ENCODE results near the gene LDLRAD3. TPM values are rescaled to one million over a fixed set of nuclear protein-coding genes. Genes with fewer than 3 reads are reported as not detected.

The LDLRAD3 gene
- total and polyA plus RNA-seq, 4 experiments from 2014 or later, result not detected

DNA sequence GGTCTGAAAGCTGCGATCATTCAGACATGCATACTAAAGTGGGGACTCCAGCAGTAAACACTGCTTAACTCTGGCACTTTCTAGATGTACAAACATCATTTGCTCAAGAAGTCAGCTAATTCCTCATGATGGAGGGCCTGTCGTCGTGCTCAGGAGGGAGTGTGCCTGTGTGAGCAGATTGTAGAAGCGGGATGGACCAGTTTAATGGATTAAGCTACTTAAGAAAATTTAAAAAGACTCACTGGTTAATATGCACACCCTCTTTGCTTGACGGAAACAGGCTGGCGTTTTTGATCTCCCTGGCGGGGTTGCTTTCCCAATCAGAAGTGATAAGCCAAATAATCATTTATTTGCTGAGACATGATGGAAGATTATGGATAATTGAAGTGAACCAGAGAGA is 79.0 kb downstream of the LDLRAD3 start:
- no peaks in the 10 kb centered on the region for H3K36me3 ChIP-seq (ENCODE audit: insufficient read depth, low read length)
- H3K27ac ChIP-seq (ENCODE audit: low read depth, low read length), result no peak overlapping the region
- H3K4me1 ChIP-seq (ENCODE audit: insufficient read depth, low read length), result no peaks in the 10 kb centered on the region
- Mint-ChIP-seq H3K4me3 (no peak overlapping the region), H3K4me1 (no peaks in the 10 kb centered on the region), H3K27ac (no peak overlapping the region), H3K36me3 (no peaks in the 10 kb centered on the region), H3K27me3 (peaks cover 4 to 6% of the 10 kb centered on the region in 2 donors), H3K9me3 (peaks cover 0 to 1% (median 0%) of the 10 kb centered on the region in 8 donors)
- no peak overlapping the region for H3K4me3 ChIP-seq (ENCODE audit: low read length in 2 of 2)
- no peak for DNase-seq
- CTCF ChIA-PET (ENCODE audit: partially characterized antibody), result interaction anchor here (0.6 to 1.3 kb wide), 2 partner anchors 9 to 398 kb away, joined by 3 read pairs; no protein-coding TSS in a partner anchor
- no peaks in the 10 kb centered on the region for H3K27me3 ChIP-seq (ENCODE audit: insufficient read depth, low read length)
- intact Hi-C loops (cut with micrococcal nuclease), result no loop called here
- POLR2A ChIA-PET (ENCODE audit: partially characterized antibody), result no interaction called here
- H3K9me3 ChIP-seq (ENCODE audit: control insufficient read depth in 1 of 2, low read length in 2 of 2), result no peaks in the 10 kb centered on the region

DNA sequence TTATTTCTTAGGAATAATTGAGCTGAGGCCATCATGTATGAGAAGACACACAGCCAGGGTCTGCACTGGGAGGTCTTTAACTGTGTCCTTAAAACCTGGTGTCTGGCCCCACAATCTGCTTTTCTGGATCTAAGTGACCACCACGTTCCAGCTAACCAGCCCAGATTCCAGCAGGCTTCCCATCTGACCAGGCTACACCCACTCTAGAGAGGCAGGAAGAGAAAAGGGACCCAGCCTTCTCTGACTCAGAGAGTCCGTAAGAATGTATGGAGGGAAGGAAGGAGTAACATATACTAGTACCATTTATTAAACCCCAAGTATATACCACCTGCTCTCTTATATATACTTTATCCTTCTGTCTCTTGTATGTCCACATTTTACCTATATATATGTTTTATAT is 80.1 kb downstream of the LDLRAD3 start:
- CTCF ChIA-PET (ENCODE audit: partially characterized antibody), result no interaction called here
- H3K4me3 Mint-ChIP-seq, result peak overlapping the region in 1 of 8 donors; percentile 30

DNA sequence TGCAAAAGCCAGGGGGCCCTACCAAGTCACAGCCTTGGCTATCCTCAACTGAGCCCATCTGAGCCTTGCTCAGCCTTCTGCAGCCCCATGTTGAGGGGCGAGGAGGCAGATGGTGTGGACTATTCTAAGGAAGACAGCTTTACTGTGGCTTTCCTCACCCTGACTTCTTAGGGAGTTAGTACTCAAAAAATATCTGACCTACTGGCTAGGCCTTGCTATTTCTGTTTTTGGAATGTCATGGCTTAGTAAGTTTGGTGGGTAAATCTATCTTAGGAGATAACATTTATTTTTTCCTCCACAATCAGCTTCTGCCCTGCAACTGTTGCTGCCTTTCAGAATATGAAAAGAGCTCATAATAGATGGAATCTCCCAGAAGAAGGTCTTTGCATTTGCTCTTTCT is 80.9 kb downstream of the LDLRAD3 start:
- Mint-ChIP-seq H3K27me3 (peaks cover 4% of the 10 kb centered on the region in 2 donors), H3K4me1 (no peaks in the 10 kb centered on the region), H3K4me3 (no peak overlapping the region), H3K36me3 (no peaks in the 10 kb centered on the region), H3K27ac (no peak overlapping the region), H3K9me3 (peaks cover 0 to 1% (median 0%) of the 10 kb centered on the region in 8 donors)
- H3K4me3 ChIP-seq (ENCODE audit: low read length in 2 of 2), result no peak overlapping the region
- ChIA-PET POLR2A (ENCODE audit: partially characterized antibody) (no interaction called here), CTCF (ENCODE audit: partially characterized antibody) (no interaction called here)
- H3K27ac ChIP-seq (ENCODE audit: low read depth, low read length), result no peak overlapping the region
- H3K4me1 ChIP-seq (ENCODE audit: insufficient read depth, low read length), result no peaks in the 10 kb centered on the region
- DNase-seq, result no peak
- no peaks in the 10 kb centered on the region for H3K36me3 ChIP-seq (ENCODE audit: insufficient read depth, low read length)
- H3K27me3 ChIP-seq (ENCODE audit: insufficient read depth, low read length), result no peaks in the 10 kb centered on the region
- H3K9me3 ChIP-seq (ENCODE audit: control insufficient read depth in 1 of 2, low read length in 2 of 2), result no peaks in the 10 kb centered on the region
- intact Hi-C loops (cut with micrococcal nuclease), result no loop called here

More for the DNA sequence above, 80.1 kb downstream of the LDLRAD3 start:
- H3K27ac ChIP-seq (ENCODE audit: low read depth, low read length), result no peak overlapping the region
- no peak for DNase-seq
- peaks cover 0 to 1% (median 0%) of the 10 kb centered on the region in 8 donors for H3K9me3 Mint-ChIP-seq
- intact Hi-C loops (cut with micrococcal nuclease), result no loop called here
- H3K27me3 ChIP-seq (ENCODE audit: insufficient read depth, low read length), result no peaks in the 10 kb centered on the region
- peaks cover 4% of the 10 kb centered on the region in 2 donors for H3K27me3 Mint-ChIP-seq
- POLR2A ChIA-PET (ENCODE audit: partially characterized antibody), result no interaction called here
- H3K4me3 ChIP-seq (ENCODE audit: low read length in 2 of 2), result no peak overlapping the region
- no peaks in the 10 kb centered on the region for H3K9me3 ChIP-seq (ENCODE audit: control insufficient read depth in 1 of 2, low read length in 2 of 2)
- no peaks in the 10 kb centered on the region for H3K4me1 Mint-ChIP-seq
- no peaks in the 10 kb centered on the region for H3K4me1 ChIP-seq (ENCODE audit: insufficient read depth, low read length)
- no peak overlapping the region for H3K27ac Mint-ChIP-seq
- no peaks in the 10 kb centered on the region for H3K36me3 Mint-ChIP-seq
- no peaks in the 10 kb centered on the region for H3K36me3 ChIP-seq (ENCODE audit: insufficient read depth, low read length)

DNA sequence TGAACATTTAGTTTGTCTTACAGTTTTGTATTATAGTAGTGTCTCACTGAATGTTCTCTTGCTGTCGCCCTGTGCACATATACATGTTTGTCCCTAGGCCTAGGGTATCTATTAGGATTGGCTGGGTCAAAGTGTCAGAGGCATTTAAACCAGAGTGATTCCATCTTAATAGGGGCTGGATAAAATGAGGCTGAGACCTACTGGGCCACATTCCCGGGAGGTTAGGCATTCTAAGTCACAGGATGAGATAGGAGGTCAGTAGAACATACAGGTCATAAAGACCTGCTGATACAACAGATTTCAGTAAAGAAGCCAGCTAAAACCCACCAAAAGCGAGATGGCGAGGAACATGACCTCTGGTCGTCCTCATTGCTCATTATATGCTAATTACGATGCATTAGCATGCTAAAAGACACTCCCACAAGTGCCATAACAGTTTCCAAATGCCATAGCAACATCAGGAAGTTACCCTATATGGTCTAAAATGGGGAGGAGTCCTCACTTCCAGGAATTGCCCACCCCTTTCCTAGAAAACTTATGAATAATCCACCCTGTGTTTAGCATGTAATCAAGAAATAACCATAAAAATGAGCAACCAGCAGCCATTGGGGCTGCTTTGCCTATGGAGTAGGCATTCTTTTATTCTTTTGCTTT is 82.6 kb downstream of the LDLRAD3 start:
- intact Hi-C loops (cut with micrococcal nuclease), result no loop called here
- Histone ChIP-seq H3K4me1 (ENCODE audit: insufficient read depth, low read length) (no peaks in the 10 kb centered on the region), H3K27ac (ENCODE audit: low read depth, low read length) (no peak overlapping the region), H3K9me3 (ENCODE audit: control insufficient read depth in 1 of 2, low read length in 2 of 2) (no peaks in the 10 kb centered on the region), H3K27me3 (ENCODE audit: insufficient read depth, low read length) (no peaks in the 10 kb centered on the region), H3K36me3 (ENCODE audit: insufficient read depth, low read length) (no peaks in the 10 kb centered on the region), H3K4me3 (ENCODE audit: low read length in 2 of 2) (no peak overlapping the region)
- CTCF ChIA-PET (ENCODE audit: partially characterized antibody), result no interaction called here
- Mint-ChIP-seq H3K36me3 (no peaks in the 10 kb centered on the region), H3K4me3 (no peak overlapping the region), H3K9me3 (no peaks in the 10 kb centered on the region), H3K4me1 (no peaks in the 10 kb centered on the region), H3K27me3 (no peaks in the 10 kb centered on the region), H3K27ac (no peak overlapping the region)
- POLR2A ChIA-PET (ENCODE audit: partially characterized antibody), result no interaction called here
- DNase-seq, result no peak

DNA sequence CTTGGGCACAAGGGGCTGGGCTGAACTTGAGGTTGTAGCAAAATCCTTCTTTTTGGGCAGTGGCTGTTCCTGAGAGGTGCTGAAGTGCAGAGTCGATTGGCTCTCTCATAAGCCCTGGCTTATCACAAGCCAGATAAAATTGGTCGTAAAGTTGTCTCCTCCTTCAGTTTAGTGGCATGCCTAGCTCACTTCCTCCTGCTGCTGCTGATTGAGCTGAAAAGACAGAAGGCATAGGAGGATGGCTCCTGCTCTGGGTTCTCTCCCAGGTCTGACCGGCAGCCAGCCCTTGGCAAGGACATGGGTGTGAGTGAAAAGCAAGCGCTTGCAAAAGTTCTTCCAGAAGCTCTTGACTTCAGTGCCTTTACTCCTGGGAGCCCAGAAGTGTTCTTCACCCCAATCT is 83.9 kb downstream of the LDLRAD3 start:
- intact Hi-C loops (cut with micrococcal nuclease), result no loop called here
- Histone ChIP-seq H3K27ac (ENCODE audit: low read depth, low read length) (no peak overlapping the region), H3K9me3 (ENCODE audit: control insufficient read depth in 1 of 2, low read length in 2 of 2) (no peaks in the 10 kb centered on the region), H3K36me3 (ENCODE audit: insufficient read depth, low read length) (no peaks in the 10 kb centered on the region), H3K4me1 (ENCODE audit: insufficient read depth, low read length) (no peaks in the 10 kb centered on the region), H3K4me3 (ENCODE audit: low read length in 2 of 2) (no peak overlapping the region), H3K27me3 (ENCODE audit: insufficient read depth, low read length) (no peaks in the 10 kb centered on the region)
- no peaks in the 10 kb centered on the region for H3K27me3 Mint-ChIP-seq
- no peak for DNase-seq
- no peaks in the 10 kb centered on the region for H3K36me3 Mint-ChIP-seq
- ChIA-PET POLR2A (ENCODE audit: partially characterized antibody) (no interaction called here), CTCF (ENCODE audit: partially characterized antibody) (no interaction called here)
- no peak overlapping the region for H3K27ac Mint-ChIP-seq
- no peak overlapping the region for H3K4me3 Mint-ChIP-seq
- H3K4me1 Mint-ChIP-seq, result no peaks in the 10 kb centered on the region
- no peaks in the 10 kb centered on the region for H3K9me3 Mint-ChIP-seq

DNA sequence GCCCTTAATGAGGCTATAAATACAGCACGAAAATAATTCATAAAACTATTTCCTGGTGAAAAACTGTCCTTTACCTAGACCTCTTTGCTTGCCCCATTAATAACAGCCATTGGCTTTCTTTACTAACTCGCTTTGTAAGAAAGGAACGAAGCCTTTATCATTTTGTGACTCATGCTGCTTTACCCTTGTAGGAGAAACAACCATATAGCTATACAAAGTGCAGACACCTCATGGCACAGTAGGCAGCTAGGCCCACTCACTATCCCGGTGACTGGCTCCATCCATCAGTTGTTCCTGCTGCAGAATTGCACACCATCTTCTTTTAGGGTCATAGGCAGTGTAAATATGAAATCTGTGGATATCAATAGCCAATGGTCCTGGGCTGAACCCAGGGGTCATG is 85.8 kb downstream of the LDLRAD3 start:
- intact Hi-C loops (cut with micrococcal nuclease), result no loop called here
- Mint-ChIP-seq H3K4me3 (no peak overlapping the region), H3K27ac (no peak overlapping the region), H3K36me3 (no peaks in the 10 kb centered on the region), H3K4me1 (no peaks in the 10 kb centered on the region), H3K27me3 (no peaks in the 10 kb centered on the region), H3K9me3 (peaks cover 0 to 2% (median 0%) of the 10 kb centered on the region in 8 donors)
- H3K27ac ChIP-seq (ENCODE audit: low read depth, low read length), result no peak overlapping the region
- H3K9me3 ChIP-seq (ENCODE audit: control insufficient read depth in 1 of 2, low read length in 2 of 2), result no peaks in the 10 kb centered on the region
- H3K27me3 ChIP-seq (ENCODE audit: insufficient read depth, low read length), result no peaks in the 10 kb centered on the region
- H3K36me3 ChIP-seq (ENCODE audit: insufficient read depth, low read length), result no peaks in the 10 kb centered on the region
- POLR2A ChIA-PET (ENCODE audit: partially characterized antibody), result no interaction called here
- DNase-seq, result no peak
- H3K4me3 ChIP-seq (ENCODE audit: low read length in 2 of 2), result no peak overlapping the region
- H3K4me1 ChIP-seq (ENCODE audit: insufficient read depth, low read length), result no peaks in the 10 kb centered on the region
- CTCF ChIA-PET (ENCODE audit: partially characterized antibody), result no interaction called here

DNA sequence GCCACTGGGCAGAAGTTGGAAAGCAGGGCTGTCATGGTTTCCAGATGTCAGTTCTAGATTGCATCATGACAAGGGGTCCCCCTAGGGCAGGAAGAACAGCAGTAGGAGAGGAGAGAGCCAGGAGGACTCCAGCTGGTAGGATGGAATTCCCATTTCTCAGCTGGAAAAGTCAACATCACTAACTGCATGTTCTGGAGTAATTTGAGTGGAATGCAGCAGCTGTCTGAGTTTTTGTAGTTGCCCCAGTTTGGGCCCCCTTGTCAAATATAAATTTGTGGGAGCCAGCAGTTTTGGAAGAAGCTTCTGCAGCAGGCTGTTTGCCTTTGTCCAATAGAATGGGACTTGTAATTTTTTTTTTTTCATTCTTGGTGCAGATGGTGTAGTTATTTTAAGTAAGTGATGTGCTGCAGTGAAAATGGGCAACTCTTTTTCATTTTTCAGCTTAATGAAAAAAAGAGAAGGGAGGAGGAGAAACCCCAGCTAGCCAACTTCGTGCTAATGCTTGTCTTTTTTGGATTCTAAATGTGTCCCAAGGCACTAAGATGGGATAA is 86.9 kb downstream of the LDLRAD3 start:
- ChIA-PET CTCF (ENCODE audit: partially characterized antibody) (interaction anchor here (1.2 kb wide), 1 partner anchor 8 kb away, joined by 3 read pairs; no protein-coding TSS in a partner anchor), POLR2A (ENCODE audit: partially characterized antibody) (no interaction called here)
- H3K27me3 ChIP-seq (ENCODE audit: insufficient read depth, low read length), result no peaks in the 10 kb centered on the region
- DNase-seq, result no peak
- Mint-ChIP-seq H3K9me3 (peaks cover 0 to 2% (median 0%) of the 10 kb centered on the region in 8 donors), H3K36me3 (no peaks in the 10 kb centered on the region), H3K27me3 (peaks cover 0 to 1% of the 10 kb centered on the region in 2 donors), H3K27ac (no peak overlapping the region), H3K4me1 (no peaks in the 10 kb centered on the region), H3K4me3 (no peak overlapping the region)
- H3K27ac ChIP-seq (ENCODE audit: low read depth, low read length), result no peak overlapping the region
- H3K4me3 ChIP-seq (ENCODE audit: low read length in 2 of 2), result no peak overlapping the region
- H3K36me3 ChIP-seq (ENCODE audit: insufficient read depth, low read length), result no peaks in the 10 kb centered on the region
- intact Hi-C loops (cut with micrococcal nuclease), result no loop called here
- no peaks in the 10 kb centered on the region for H3K9me3 ChIP-seq (ENCODE audit: control insufficient read depth in 1 of 2, low read length in 2 of 2)
- no peaks in the 10 kb centered on the region for H3K4me1 ChIP-seq (ENCODE audit: insufficient read depth, low read length)

All from CD4-positive, alpha-beta memory T cell (primary cell).